IPS DF 6.9 (cell line): ENCODE results near the gene LCE1A.

Source experiments
- DNase-seq: peaks from one replicate; pipeline ENCODE4 v3.0.0-alpha.2; 2013; ENCODE audit warnings: low read depth, low spot score
- H3K27ac ChIP-seq: one replicate; pipeline ENCODE4 v1.5.1; 2013; ENCODE audit warnings: low read length, control low read depth
- H3K27me3 ChIP-seq: 2 replicates; pipeline ENCODE4 v1.6.1; 2013; ENCODE audit warnings: mild to moderate bottlenecking, low read length; ENCODE audit not compliant: control insufficient read depth, insufficient read depth
- H3K36me3 ChIP-seq: 2 replicates; pipeline ENCODE4 v1.6.1; 2013; ENCODE audit warnings: low read length; ENCODE audit not compliant: control insufficient read depth, insufficient read depth
- H3K4me1 ChIP-seq: 2 replicates; pipeline ENCODE4 v1.6.1; 2013; ENCODE audit warnings: low read length; ENCODE audit not compliant: control insufficient read depth, insufficient read depth
- H3K4me3 ChIP-seq: 2 replicates; pipeline ENCODE4 v1.5.1; 2013; ENCODE audit warnings: mild to moderate bottlenecking, low read length
- H3K9me3 ChIP-seq: 2 replicates; pipeline ENCODE4 v1.6.1; 2013; ENCODE audit warnings: low read length, inconsistent platforms; ENCODE audit not compliant: control insufficient read depth, insufficient read depth
- WGBS: extraction: QIAGEN DNeasy Blood & Tissue Kit; methylation state at CpG from one replicate; pipeline ENCODE4 v1.1.7; 2013; ENCODE audit warnings: mixed read lengths, missing lambda C conversion rate; ENCODE audit not compliant: insufficient read length, insufficient coverage; 5-methylcytosine and 5-hydroxymethylcytosine counted together

Gene LCE1A

DNA sequence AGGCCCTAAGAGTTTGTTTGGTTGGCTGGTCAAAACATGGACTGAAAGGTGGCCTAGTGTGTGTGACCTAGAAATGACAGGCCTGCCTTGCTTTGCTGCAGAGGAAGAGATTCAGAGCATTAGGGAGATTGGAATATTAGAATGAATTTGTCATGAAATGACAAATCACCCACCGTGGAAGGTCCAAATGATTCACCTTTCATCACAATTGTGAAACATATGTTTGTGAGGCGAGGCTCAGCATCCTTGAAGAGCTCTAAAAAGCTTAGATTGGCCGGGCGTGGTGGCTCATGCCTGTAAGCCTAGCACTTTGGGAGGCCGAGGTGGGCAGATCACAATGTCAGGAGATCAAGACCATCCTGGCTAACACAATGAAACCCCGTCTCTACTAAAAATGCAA lies 10.0 kb upstream of the LCE1A start:
- WGBS: no CpG with 5 or more reads among the region's 6 CpGs
- Histone ChIP-seq H3K9me3 (peaks cover 13% of the 10 kb centered on the region), H3K27me3 (no peaks in the 10 kb centered on the region)

DNA sequence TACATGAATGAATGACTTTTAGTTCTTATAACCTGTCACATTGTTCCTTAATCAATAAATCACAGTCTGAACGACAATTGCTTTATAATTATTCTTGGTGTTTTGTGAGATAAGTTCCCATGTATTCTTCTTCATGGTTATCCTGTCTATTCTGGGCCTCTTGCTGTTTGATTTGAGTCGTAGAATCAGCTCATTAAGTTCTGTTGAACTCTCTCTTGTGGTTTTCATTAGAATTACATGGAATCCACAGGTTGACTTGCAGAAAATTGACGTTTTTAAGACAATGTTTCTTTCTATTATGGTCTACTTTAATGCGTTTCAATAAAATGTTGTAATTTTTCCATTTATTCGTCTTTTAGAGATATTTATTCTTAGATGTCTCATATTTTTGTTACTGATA lies 4.0 kb upstream of the LCE1A start:
- no peaks in the 10 kb centered on the region for H3K36me3 ChIP-seq
- no peaks in the 10 kb centered on the region for H3K4me1 ChIP-seq
- peaks cover 12% of the 10 kb centered on the region for H3K9me3 ChIP-seq
- no peak overlapping the region for H3K27ac ChIP-seq
- no peaks in the 10 kb centered on the region for H3K27me3 ChIP-seq
- no peak overlapping the region for H3K4me3 ChIP-seq
- WGBS: no CpG with 5 or more reads among the region's 5 CpGs
- DNase-seq: no peak

More for the DNA sequence above, 10.0 kb upstream of the LCE1A start:
- Histone ChIP-seq H3K27ac (no peak overlapping the region), H3K4me3 (no peak overlapping the region), H3K36me3 (no peaks in the 10 kb centered on the region), H3K4me1 (no peaks in the 10 kb centered on the region)
- DNase-seq: no peak

DNA sequence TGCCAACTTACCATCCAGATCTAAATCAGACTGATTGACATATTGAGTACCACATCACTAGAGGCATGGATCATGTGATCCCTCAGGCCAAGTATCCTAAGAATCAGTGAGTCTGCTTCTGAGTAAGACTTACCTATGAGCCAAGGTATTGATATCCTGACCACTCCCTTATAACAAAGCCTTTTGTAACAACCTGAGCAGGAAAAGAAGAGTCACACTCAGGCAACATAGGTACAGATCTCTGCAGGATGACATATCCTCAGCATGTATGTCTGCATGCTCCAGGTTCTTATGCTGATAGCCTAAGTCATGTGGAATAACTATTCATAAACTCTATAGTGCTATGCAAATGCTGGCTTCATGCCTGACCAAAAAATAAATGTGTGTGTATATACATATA lies 2.3 kb upstream of the LCE1A start:
- Histone ChIP-seq H3K4me1 (no peaks in the 10 kb centered on the region), H3K36me3 (no peaks in the 10 kb centered on the region), H3K27me3 (no peaks in the 10 kb centered on the region), H3K4me3 (no peak overlapping the region), H3K9me3 (peaks cover 7% of the 10 kb centered on the region), H3K27ac (no peak overlapping the region)
- DNase-seq: no peak

DNA sequence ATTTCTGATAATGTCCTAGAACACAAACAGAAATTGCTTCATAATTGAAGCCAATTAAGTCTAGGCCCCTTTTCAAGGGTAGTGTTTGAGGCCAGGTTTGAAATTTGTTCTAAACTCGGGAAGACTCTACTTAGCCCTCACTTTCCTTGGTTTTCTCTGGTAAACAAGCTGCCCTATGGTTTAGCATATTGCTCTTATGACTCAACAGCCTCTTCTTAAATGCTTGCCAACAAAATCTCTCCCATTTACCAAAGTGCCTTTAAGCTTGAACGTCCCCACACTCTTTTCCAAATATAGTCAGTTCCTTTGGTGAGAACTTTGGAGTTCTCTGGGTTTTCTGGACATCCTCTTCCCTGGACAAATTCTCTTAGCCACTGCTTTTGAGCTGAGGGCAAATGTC lies 9.6 kb downstream of the LCE1A start:
- Histone ChIP-seq H3K36me3 (no peaks in the 10 kb centered on the region), H3K9me3 (peaks cover 4% of the 10 kb centered on the region), H3K27ac (no peak overlapping the region), H3K4me1 (no peaks in the 10 kb centered on the region), H3K4me3 (no peak overlapping the region), H3K27me3 (no peaks in the 10 kb centered on the region)
- no CpG with 5 or more reads among the region's 2 CpGs for WGBS
- DNase-seq: no peak

DNA sequence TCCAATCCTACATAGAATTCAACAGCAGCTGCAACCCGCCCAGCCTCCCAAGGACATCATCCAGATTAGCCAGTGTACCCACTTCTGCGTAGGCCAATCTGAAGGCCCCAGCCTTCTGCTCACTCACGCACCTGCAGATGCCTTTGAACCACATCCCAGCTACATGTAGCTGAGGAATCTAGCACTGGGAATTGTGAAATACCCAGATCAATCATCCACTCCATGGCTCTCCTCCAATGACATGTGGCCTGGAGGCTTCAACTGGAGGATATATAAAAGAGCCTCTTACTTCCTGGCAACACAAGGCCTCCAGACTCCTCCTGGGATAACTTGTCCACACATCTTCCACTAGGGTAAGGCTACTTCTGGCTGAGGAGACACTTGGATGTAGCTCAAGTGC lies 15.3 kb downstream of the LCE1A start, which contains the start of gene LCE6A:
TSS of gene LCE6A (plus strand) at position 301 of the 400 bp plus-strand sequence. CDS start 665 bp downstream, outside the sequence.
- H3K36me3 ChIP-seq: no peaks in the 10 kb centered on the region
- no peak for DNase-seq
- no CpG with 5 or more reads among the region's 3 CpGs for WGBS
- peaks cover 9% of the 10 kb centered on the region for H3K9me3 ChIP-seq
- H3K27ac ChIP-seq: no peak within 1 kb of the TSS
- no peaks in the 10 kb centered on the region for H3K27me3 ChIP-seq
- H3K4me3 ChIP-seq: no peak within 1 kb of the TSS
- no peaks in the 10 kb centered on the region for H3K4me1 ChIP-seq

DNA sequence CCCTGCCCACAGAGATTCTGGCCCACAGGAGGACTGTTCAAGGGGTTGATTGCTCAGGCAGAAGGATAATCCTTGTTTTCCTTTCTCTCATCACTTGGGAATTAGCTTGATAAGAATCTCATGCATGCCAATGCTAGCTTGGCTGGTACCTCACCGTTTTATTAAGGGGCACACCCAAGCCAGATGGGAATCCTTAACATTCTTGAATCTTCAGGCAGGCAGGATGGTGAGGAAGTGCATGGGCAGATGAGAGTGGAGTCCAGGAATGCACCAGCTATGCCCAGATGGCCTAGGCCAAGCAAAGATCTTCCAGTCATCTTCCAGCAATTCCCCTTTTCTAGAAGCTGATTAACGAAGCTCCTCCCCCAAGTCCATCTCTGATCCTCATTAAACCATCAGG lies 28.4 kb downstream of the LCE1A start:
- H3K4me1 ChIP-seq: no peaks in the 10 kb centered on the region; the same call in 1 of the 2 replicates
- H3K36me3 ChIP-seq: no peaks in the 10 kb centered on the region
- no peak overlapping the region for H3K4me3 ChIP-seq
- peaks cover 9% of the 10 kb centered on the region for H3K9me3 ChIP-seq
- no CpG with 5 or more reads among the region's 2 CpGs for WGBS
- no peaks in the 10 kb centered on the region for H3K27me3 ChIP-seq
- no peak for DNase-seq
- H3K27ac ChIP-seq: no peak overlapping the region

DNA sequence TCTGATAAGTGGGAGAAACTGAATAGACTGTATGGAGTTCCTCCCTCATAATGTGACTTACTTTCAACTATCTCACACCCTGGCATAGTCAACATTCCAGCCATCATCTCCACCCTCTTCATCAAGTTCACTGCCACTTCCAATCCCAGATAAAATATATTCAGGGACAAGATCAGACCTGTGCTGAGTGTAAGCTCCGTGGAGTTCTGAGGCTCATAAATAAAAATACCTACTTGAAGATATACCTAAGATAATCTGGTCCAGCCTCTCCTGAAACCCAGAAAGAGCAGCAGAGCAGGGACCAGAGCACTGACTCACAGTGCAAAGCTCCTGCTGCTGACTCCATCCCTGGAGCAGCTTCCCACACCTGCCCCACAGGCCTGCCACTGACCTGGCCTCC lies 30.8 kb downstream of the LCE1A start:
- Histone ChIP-seq H3K27me3 (no peaks in the 10 kb centered on the region), H3K27ac (no peak overlapping the region), H3K4me3 (no peak overlapping the region), H3K9me3 (peaks cover 7% of the 10 kb centered on the region), H3K36me3 (no peaks in the 10 kb centered on the region), H3K4me1 (no peaks in the 10 kb centered on the region; the same call in 1 of the 2 replicates)
- no peak for DNase-seq
- no CpG with 5 or more reads among the region's 1 CpG for WGBS

DNA sequence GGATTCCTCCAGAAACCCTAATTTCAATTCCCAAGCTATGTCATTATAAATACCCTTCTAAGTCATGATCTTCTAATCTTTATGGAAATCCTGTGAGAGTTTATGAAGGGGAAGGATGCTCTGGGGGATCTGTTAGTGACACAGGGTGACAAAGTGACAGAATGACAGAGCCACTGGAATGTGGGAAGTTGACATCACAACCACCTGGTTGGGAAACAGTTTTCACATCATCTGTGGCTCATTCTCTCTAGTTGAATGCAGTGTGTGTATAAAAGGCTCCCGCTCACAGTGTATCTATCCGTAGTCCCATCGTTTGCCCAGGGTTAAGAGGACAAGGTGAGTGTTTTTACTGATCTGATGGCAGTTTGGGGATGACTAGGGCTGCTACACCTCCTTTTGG lies 32.4 kb downstream of the LCE1A start, which contains the start of gene LCE7A:
TSS of gene LCE7A (plus strand) at position 301 of the 400 bp plus-strand sequence. CDS start 702 bp downstream, outside the sequence.
- Histone ChIP-seq H3K4me3 (no peak within 1 kb of the TSS), H3K4me1 (no peaks in the 10 kb centered on the region; the same call in 1 of the 2 replicates), H3K9me3 (peaks cover 7% of the 10 kb centered on the region), H3K36me3 (no peaks in the 10 kb centered on the region), H3K27ac (no peak within 1 kb of the TSS), H3K27me3 (no peaks in the 10 kb centered on the region)
- no peak for DNase-seq
- WGBS: no CpG with 5 or more reads among the region's 3 CpGs

DNA sequence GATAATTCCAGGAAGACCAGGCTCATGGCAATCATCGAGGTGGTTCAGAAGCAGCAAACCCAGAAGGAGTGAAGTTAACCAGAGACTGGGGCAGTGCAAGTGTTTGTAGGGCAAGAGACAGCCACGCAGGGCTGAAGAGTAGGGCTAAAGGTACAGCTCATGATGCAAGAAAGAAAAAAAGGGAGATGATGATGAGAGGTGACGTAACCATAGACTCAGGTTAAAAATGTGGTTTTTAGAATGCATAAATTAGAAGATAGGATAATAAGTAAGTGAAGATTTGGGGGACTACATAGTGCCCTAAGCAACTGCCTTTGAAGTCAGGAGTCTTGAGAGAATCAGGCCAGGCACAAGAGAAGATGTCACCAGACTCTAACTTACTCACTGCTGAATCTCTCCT lies 32.9 kb downstream of the LCE1A start:
- DNase-seq: no peak
- Histone ChIP-seq H3K27ac (no peak overlapping the region), H3K4me1 (no peaks in the 10 kb centered on the region; the same call in 1 of the 2 replicates), H3K27me3 (no peaks in the 10 kb centered on the region), H3K9me3 (peaks cover 6% of the 10 kb centered on the region), H3K4me3 (no peak overlapping the region), H3K36me3 (no peaks in the 10 kb centered on the region)
- WGBS: 100% methylated on average over 1 of the region's 3 CpGs

DNA sequence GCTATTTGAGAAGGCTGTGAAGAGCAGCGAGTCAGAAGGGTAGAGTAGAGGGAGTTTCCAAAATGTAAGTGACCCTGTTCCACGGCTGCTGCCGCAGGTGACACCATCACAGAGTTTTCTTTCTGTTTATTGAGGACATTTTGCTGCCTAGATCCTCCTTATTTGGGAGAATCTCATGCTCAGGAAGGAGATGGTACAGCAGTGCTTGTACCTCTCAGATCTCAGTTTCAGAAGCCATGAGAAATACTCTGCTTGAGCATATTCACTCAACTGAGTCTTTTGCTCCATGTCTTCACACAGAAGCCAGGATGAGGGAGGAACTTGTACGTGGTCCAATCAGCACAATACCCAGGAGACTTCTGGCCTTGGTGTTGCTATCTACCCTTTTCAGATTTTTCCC lies 34.1 kb downstream of the LCE1A start:
- Histone ChIP-seq H3K36me3 (no peaks in the 10 kb centered on the region), H3K4me1 (no peaks in the 10 kb centered on the region; the same call in 1 of the 2 replicates), H3K27me3 (no peaks in the 10 kb centered on the region), H3K4me3 (no peak overlapping the region), H3K9me3 (peaks cover 6% of the 10 kb centered on the region), H3K27ac (no peak overlapping the region)
- no peak for DNase-seq
- WGBS: no CpG with 5 or more reads among the region's 4 CpGs

DNA sequence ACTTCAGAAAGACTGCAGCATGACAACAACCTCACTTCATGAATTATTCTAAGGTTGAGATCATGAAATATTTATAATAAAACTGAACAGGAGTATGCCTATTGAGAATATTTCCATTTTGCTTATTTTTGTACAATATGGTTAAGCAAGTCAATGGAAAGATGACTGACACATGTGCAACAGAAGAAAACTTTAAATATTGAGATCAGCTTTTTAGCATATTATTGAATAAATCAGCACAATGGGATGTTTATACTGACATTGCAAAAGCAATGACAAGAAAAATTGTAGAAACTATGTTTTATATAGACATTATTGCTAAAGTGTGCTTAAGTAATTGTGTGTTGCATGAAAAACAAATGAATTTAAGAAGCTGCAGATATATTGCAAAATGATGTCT lies 37.2 kb downstream of the LCE1A start:
- Histone ChIP-seq H3K4me3 (no peak overlapping the region), H3K4me1 (no peaks in the 10 kb centered on the region; the same call in 1 of the 2 replicates), H3K27ac (no peak overlapping the region), H3K27me3 (no peaks in the 10 kb centered on the region), H3K36me3 (no peaks in the 10 kb centered on the region), H3K9me3 (peaks cover 1% of the 10 kb centered on the region; the same call in 1 of the 2 replicates)
- no peak for DNase-seq
